ENCODE measurements around the gene PITRM1. TPM values are rescaled to one million over a fixed set of nuclear protein-coding genes. Genes with fewer than 3 reads are reported as not detected.

PITRM1 gene
- total RNA-seq, 1 donor from 2014 or later: 83.4 TPM

- H3K9me3 Mint-ChIP-seq: no peaks in the 10 kb centered on the region
- H3K27ac Mint-ChIP-seq: no peak overlapping the region
- DNase-seq: no peak
- H3K27me3 Mint-ChIP-seq: no peaks in the 10 kb centered on the region
- H3K4me1 Mint-ChIP-seq: no peaks in the 10 kb centered on the region
- no peak overlapping the region for H3K4me3 Mint-ChIP-seq
- H3K36me3 Mint-ChIP-seq (ENCODE audit: low read depth): peaks cover 58% of the 10 kb centered on the region
- intact Hi-C loops (cut with micrococcal nuclease): no loop called here
Measured at GRCh38 chr10:3124412-3125175, 48.0 kb downstream of the PITRM1 start.

GRCh38 chr10:3123571-3124411, 48.8 kb downstream of the PITRM1 start:
- intact Hi-C loops (cut with micrococcal nuclease): no loop called here
- no peak for DNase-seq
- Mint-ChIP-seq H3K4me3 (no peak overlapping the region), H3K27me3 (no peaks in the 10 kb centered on the region), H3K9me3 (no peaks in the 10 kb centered on the region), H3K36me3 (ENCODE audit: low read depth) (peaks cover 57% of the 10 kb centered on the region), H3K27ac (no peak overlapping the region), H3K4me1 (no peaks in the 10 kb centered on the region)

GRCh38 chr10:3122486-3123205, 49.9 kb downstream of the PITRM1 start:
- Mint-ChIP-seq H3K27me3 (no peaks in the 10 kb centered on the region), H3K4me1 (no peaks in the 10 kb centered on the region), H3K27ac (no peak overlapping the region), H3K4me3 (no peak overlapping the region), H3K36me3 (ENCODE audit: low read depth) (peaks cover 58% of the 10 kb centered on the region), H3K9me3 (no peaks in the 10 kb centered on the region)
- intact Hi-C loops (cut with micrococcal nuclease): no loop called here
- no peak for DNase-seq

- intact Hi-C loops (cut with micrococcal nuclease): no loop called here
- peaks cover 61% of the 10 kb centered on the region for H3K36me3 Mint-ChIP-seq (ENCODE audit: low read depth)
- no peak for DNase-seq
- no peaks in the 10 kb centered on the region for H3K9me3 Mint-ChIP-seq
- no peaks in the 10 kb centered on the region for H3K27me3 Mint-ChIP-seq
- H3K4me3 Mint-ChIP-seq: no peak overlapping the region
- no peak overlapping the region for H3K27ac Mint-ChIP-seq
- no peaks in the 10 kb centered on the region for H3K4me1 Mint-ChIP-seq
Measured at GRCh38 chr10:3122034-3122433, 50.5 kb downstream of the PITRM1 start.

GRCh38 chr10:3119796-3120459, 52.7 kb downstream of the PITRM1 start:
- no peak for DNase-seq
- H3K27ac Mint-ChIP-seq: no peak overlapping the region
- H3K36me3 Mint-ChIP-seq (ENCODE audit: low read depth): peaks cover 71% of the 10 kb centered on the region
- no peaks in the 10 kb centered on the region for H3K27me3 Mint-ChIP-seq
- H3K4me3 Mint-ChIP-seq: no peak overlapping the region
- intact Hi-C loops (cut with micrococcal nuclease): no loop called here
- H3K9me3 Mint-ChIP-seq: no peaks in the 10 kb centered on the region
- no peaks in the 10 kb centered on the region for H3K4me1 Mint-ChIP-seq

- intact Hi-C loops (cut with micrococcal nuclease): no loop called here
- Mint-ChIP-seq H3K4me3 (no peak overlapping the region), H3K36me3 (ENCODE audit: low read depth) (peaks cover 78% of the 10 kb centered on the region)
Measured at GRCh38 chr10:3118641-3119091, 53.9 kb downstream of the PITRM1 start.

DNA sequence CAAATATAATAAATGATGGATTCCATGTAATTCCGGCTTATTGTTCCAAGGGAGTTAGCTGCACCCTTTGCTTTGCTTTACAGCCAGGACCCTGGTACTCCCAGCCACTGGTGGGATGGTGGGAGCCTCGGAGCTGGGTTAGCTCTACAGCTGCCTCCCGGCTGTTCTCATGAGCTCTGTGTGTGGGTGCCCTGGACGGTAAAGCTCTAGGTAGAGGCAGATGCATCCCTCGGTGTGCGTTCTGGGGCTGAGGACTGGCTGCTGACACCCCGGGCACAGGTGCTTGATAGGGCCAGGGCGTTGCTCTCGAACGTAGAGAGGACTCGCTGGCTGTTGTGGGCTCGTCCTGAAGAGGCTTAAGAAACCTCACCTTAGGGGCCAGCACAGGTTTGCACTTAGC, 55.1 kb downstream of the PITRM1 start:
- H3K4me1 Mint-ChIP-seq: no peaks in the 10 kb centered on the region
- no peak overlapping the region for H3K27ac Mint-ChIP-seq
- intact Hi-C loops (cut with micrococcal nuclease): no loop called here
- H3K36me3 Mint-ChIP-seq (ENCODE audit: low read depth): peaks cover 77% of the 10 kb centered on the region
- no peaks in the 10 kb centered on the region for H3K9me3 Mint-ChIP-seq
- no peak for DNase-seq
- H3K27me3 Mint-ChIP-seq: no peaks in the 10 kb centered on the region
- no peak overlapping the region for H3K4me3 Mint-ChIP-seq

More at GRCh38 chr10:3118641-3119091, 53.9 kb downstream of the PITRM1 start:
- no peak overlapping the region for H3K27ac Mint-ChIP-seq
- no peaks in the 10 kb centered on the region for H3K27me3 Mint-ChIP-seq
- H3K9me3 Mint-ChIP-seq: no peaks in the 10 kb centered on the region
- no peaks in the 10 kb centered on the region for H3K4me1 Mint-ChIP-seq
- no peak for DNase-seq

- intact Hi-C loops (cut with micrococcal nuclease): no loop called here
- no peak for DNase-seq
- no peaks in the 10 kb centered on the region for H3K9me3 Mint-ChIP-seq
- no peak overlapping the region for H3K4me3 Mint-ChIP-seq
- no peak overlapping the region for H3K27ac Mint-ChIP-seq
- H3K27me3 Mint-ChIP-seq: no peaks in the 10 kb centered on the region
- H3K36me3 Mint-ChIP-seq (ENCODE audit: low read depth): peaks cover 79% of the 10 kb centered on the region
- no peaks in the 10 kb centered on the region for H3K4me1 Mint-ChIP-seq
Measured at GRCh38 chr10:3116508-3117100, 56.0 kb downstream of the PITRM1 start.

GRCh38 chr10:3115685-3116084, 56.9 kb downstream of the PITRM1 start:
- Mint-ChIP-seq H3K27me3 (no peaks in the 10 kb centered on the region), H3K27ac (no peak overlapping the region), H3K4me1 (no peaks in the 10 kb centered on the region), H3K9me3 (no peaks in the 10 kb centered on the region), H3K36me3 (ENCODE audit: low read depth) (peaks cover 84% of the 10 kb centered on the region), H3K4me3 (no peak overlapping the region)
- DNase-seq: no peak
- intact Hi-C loops (cut with micrococcal nuclease): no loop called here

DNA sequence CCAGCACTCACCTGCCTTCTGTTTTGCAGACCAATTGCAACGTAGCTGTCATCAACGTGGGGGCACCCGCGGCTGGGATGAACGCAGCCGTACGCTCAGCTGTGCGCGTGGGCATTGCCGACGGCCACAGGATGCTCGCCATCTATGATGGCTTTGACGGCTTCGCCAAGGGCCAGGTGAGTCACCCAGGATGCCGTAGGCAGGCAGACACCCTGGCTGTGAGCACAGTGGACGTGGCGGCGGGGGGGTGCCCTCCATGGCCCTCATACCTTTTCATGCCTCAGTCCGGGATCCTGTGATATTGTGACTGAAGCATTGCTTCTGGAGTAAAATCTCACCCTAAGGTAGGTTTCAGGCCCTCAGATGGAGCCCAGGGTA, 59.2 kb downstream of the PITRM1 start:
- Mint-ChIP-seq H3K4me1 (no peaks in the 10 kb centered on the region), H3K36me3 (ENCODE audit: low read depth) (peaks cover 89% of the 10 kb centered on the region), H3K9me3 (no peaks in the 10 kb centered on the region), H3K27ac (no peak overlapping the region), H3K4me3 (no peak overlapping the region), H3K27me3 (no peaks in the 10 kb centered on the region)
- intact Hi-C loops (cut with micrococcal nuclease): no loop called here
- no peak for DNase-seq

DNA sequence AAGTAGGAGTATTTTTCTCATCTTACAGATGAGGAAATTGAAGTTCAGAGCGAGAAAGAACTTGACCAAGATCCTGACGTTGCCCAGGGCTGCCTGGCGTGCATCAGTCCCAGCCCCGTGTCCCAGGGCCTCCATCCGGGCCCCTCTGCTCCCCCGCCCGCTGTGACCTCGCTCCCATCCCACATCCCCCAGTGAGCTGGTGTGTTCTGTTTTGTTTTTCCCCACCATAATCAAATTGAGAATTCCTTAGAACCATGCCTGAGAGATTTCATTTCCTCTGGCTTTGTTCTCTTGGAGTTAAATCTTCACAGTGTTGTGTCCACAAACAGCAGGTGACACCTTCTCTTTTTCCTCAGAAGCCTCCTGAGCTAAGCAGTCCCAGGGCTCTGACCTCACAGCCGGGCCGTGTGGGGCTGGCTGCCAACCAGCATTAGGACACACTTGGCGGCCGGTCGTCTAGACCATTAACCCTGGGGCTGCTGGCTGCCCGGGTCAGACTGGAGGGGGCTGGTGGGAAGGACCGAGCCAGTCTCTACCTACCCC, 60.9 kb downstream of the PITRM1 start:
- Mint-ChIP-seq H3K27ac (no peak overlapping the region), H3K4me3 (no peak overlapping the region), H3K4me1 (no peaks in the 10 kb centered on the region), H3K36me3 (ENCODE audit: low read depth) (peaks cover 91% of the 10 kb centered on the region), H3K9me3 (no peaks in the 10 kb centered on the region), H3K27me3 (no peaks in the 10 kb centered on the region)
- no peak for DNase-seq
- intact Hi-C loops (cut with micrococcal nuclease): no loop called here

- Mint-ChIP-seq H3K27ac (no peak overlapping the region), H3K9me3 (no peaks in the 10 kb centered on the region), H3K36me3 (ENCODE audit: low read depth) (peaks cover 84% of the 10 kb centered on the region), H3K4me1 (no peaks in the 10 kb centered on the region), H3K27me3 (no peaks in the 10 kb centered on the region), H3K4me3 (no peak overlapping the region)
- DNase-seq: no peak
- intact Hi-C loops (cut with micrococcal nuclease): no loop called here
Measured at GRCh38 chr10:3110782-3111620, 61.6 kb downstream of the PITRM1 start.

All from activated CD4-positive, alpha-beta T cell treated with anti-CD3 and anti-CD28 coated beads, Interleukin-2, amount 10 ng/mL, durations not matched to agents 24 days and 14 days (primary cell).